Measurements from ENCODE around the gene ANKFN1.

Gene ANKFN1

GRCh38 chr17:56441308-56441707 is 288.0 kb downstream of the ANKFN1 start:
- no peak for DNase-seq (ENCODE audit: low read depth in 3 of 3)

- no peak for DNase-seq (ENCODE audit: low read depth in 3 of 3)
These were observed 292.6 kb downstream of the ANKFN1 start for GRCh38 chr17:56445692-56446411.

GRCh38 chr17:56447171-56447570 is 293.9 kb downstream of the ANKFN1 start:
- DNase-seq (ENCODE audit: low read depth in 3 of 3), result no peak

DNA sequence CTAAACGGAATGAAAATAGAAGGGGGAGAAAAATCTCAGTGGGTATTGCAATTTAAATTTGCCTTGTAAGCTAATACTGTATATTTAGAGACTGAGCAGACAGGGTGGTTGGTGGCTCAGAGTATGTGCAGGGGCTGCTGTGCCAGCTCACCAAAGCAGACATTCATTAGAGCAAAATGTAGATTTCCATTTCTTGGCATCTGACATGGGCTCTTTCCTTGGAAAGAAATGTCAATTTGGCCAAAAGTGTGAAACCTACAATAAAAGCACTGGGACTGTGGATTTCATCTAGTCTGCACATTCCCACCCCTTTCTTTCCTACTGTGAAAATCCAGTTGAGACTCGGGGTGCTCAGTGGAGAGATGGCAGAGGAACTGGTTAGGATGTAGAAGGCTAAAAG is 295.1 kb downstream of the ANKFN1 start:
- no peak for DNase-seq (ENCODE audit: low read depth in 3 of 3)

DNA sequence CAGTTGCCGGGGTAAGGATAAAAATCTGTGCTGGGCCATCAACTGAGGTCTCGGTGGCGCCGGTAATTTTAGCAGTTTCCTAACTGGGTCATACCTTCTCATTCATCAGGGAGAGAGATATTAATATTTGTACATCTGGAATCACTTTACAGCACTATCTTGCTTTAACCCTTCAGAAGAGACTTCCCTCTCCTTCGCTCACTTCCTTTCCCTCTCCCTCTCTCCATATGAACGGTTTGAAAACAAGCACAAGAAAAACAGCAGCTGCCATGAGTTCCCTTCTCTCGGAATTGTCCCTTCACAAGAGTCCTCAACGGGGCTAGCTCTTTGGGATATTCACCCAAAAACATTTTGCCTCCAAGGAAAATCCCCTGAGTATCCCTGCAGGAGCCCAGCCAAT is 295.9 kb downstream of the ANKFN1 start:
- no peak for DNase-seq (ENCODE audit: low read depth in 3 of 3)

- DNase-seq (ENCODE audit: low read depth in 3 of 3), result no peak
These were observed 298.4 kb downstream of the ANKFN1 start for GRCh38 chr17:56451629-56452028.

GRCh38 chr17:56452461-56452860 is 299.2 kb downstream of the ANKFN1 start:
- no peak for DNase-seq (ENCODE audit: low read depth in 3 of 3)

DNA sequence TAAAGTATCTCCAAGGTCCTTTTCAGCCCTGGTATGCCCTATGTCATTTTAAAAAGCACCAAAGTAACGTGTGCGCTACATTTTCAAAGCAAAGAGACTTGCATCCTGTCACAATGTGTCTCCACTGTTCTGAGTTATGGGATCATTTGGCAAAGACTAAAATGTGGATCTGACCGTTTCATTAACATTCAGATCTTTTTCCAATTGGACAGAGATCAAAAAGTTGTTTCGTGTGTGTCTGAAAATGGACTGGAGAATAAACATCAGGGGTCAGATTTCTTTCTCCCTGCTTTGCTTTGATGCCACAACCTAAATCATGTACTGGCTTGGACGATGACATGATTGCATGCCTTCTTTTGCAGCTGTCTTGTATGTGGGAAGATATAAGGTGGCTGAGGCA is 304.2 kb downstream of the ANKFN1 start:
- DNase-seq (ENCODE audit: low read depth in 3 of 3), result no peak

DNA sequence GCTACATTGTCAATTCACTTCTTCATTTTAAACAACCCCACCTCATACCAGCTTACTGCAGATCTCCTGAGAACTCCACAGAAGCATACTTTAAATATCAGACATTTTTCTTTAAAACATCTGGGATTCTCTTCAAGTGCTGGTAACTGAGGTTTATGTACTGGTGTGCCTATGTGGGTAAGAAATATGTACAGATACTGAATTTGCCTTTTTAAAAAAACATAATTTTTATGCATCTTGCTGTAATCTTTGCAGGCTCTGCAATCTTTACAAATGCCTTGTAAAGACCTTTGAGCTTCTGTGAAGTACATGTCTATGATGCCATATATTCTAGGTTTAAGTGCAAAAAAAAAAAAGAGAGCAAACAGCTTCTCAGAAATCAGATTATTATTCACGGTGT is 312.6 kb downstream of the ANKFN1 start:
- no peak for DNase-seq (ENCODE audit: low read depth in 3 of 3)

- DNase-seq (ENCODE audit: low read depth in 3 of 3), result no peak
These were observed 315.6 kb downstream of the ANKFN1 start for GRCh38 chr17:56468840-56469239.

DNA sequence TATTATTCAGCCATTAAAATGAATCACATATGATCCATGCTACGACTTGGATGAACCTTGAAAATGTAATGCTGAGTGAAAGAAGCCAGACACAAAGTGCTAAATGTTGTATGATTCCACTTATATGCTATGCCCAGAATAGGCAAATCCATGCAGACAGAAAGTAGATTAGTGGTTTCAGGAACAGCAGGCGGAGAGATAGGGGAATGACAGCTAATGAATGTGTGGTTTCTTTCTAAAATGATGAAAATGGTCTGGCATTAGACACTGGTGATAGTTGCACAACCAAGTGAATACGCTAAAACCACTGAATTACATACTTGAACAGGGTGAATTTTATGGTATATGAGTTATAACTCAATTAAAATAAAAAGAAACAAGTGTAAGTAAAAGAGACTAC is 318.4 kb downstream of the ANKFN1 start:
- DNase-seq (ENCODE audit: low read depth in 3 of 3), result no peak

DNA sequence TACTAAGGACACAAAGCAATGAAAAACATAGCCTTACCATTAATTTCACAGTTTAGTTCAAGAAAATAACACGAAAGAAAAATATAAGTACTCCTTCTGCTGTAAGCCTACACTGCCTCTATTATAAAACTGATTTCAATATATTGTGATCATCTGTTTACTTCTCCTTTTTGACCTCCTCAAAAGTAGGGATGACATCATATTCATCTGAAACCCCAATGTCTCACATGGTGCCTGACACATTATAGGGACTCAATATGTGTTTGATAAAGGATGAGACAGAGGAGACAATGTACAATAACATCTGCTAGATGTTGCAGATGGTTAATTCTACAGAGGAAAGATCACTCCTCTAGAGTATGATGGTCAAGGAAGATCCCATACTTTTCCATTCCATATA is 321.8 kb downstream of the ANKFN1 start:
- DNase-seq (ENCODE audit: low read depth in 3 of 3), result no peak

DNA sequence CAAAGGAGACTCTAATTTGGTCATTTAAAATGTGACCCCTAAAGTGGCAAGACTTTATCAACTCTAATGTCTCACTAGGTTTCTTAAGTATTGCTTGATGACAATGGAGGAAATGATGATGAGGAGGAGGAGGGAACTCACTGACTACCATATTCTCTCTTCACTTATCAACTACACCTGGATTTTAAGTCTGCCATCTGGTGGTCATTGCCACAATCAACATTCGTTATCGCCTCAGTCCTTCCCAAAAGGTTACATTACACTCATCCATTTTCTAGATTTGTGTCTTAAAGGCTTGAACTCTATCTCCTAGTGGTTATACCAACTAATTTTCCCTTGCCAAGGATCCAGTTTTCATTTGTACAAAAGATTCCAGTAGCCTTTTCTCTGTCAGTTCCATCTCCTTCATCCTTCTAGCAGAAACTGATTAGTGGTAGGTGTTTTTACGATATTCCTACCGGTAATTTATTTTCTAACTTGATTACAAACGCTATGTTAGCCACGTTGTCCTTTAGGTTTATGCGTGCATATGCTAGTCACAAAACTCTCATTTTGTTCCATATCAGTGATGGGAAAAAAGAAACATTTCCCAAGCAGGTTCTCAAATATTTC is 325.7 kb downstream of the ANKFN1 start:
- DNase-seq (ENCODE audit: low read depth in 3 of 3), result no peak

GRCh38 chr17:56480501-56480900 is 327.2 kb downstream of the ANKFN1 start:
- DNase-seq (ENCODE audit: low read depth in 3 of 3), result no peak

- DNase-seq (ENCODE audit: low read depth in 3 of 3), result no peak
These were observed 328.4 kb downstream of the ANKFN1 start for GRCh38 chr17:56481659-56482058.

- DNase-seq (ENCODE audit: low read depth in 3 of 3), result no peak
These were observed 329.0 kb downstream of the ANKFN1 start for GRCh38 chr17:56482229-56482628.

DNA sequence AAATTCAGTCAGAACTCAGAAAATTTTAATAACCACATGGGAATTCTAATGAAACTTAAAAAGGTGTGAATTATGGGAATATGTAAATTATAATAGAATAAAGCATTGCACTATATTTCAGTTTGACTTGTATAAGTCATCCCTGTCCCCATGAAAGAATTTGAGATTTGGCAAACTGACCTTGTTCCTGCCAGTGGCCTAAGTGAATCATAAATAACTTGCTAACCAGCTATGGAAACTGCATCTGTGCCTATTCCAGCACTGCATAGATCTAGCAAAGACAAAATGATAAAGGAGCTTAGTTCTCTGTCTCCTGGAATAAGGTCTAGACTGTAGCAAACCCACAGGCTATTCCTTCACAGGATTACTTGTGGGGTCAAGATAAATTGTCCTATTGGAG is 333.5 kb downstream of the ANKFN1 start:
- DNase-seq (ENCODE audit: low read depth in 3 of 3), result no peak

- DNase-seq (ENCODE audit: low read depth in 3 of 3), result no peak
These were observed 335.5 kb downstream of the ANKFN1 start for GRCh38 chr17:56488800-56489199.

DNA sequence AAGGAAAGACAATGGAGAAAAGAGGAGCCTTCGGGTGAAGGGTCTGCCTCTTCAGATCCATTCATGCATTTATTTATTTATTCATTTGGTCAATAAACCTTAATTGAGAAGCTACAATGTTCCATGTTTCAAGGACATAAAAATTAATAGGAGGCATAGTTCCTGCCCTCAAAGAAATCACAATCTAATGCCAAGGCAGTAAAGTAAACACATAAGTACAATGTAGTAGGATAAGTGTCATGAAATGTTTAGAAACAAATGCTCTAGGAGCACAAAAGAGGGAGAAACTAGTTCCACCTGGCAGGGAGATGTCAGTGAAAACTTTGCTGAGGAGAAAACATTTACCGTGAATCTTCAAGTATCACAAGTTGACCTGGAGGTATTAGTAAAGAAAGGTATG is 336.7 kb downstream of the ANKFN1 start:
- no peak for DNase-seq (ENCODE audit: low read depth in 3 of 3)

DNA sequence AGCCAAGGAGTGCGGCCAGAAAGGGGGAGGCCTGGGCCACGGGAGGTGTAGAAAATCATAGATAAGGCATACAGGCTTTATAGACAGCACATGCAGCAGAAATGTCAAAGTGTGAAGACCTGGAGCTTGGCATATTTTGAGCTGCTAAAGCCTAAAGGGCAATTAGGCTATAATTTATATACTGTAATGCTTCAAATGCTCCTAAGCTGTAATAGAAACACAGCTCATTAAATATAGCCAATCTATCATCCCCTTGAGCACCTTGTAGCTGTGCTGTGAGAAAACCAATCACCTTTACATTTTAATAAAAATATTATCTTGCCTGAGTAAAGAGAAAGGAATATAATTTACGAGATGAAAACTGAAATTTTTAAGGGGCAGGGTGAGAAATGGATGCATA is 342.3 kb downstream of the ANKFN1 start:
- no peak for DNase-seq (ENCODE audit: low read depth in 3 of 3)

DNA sequence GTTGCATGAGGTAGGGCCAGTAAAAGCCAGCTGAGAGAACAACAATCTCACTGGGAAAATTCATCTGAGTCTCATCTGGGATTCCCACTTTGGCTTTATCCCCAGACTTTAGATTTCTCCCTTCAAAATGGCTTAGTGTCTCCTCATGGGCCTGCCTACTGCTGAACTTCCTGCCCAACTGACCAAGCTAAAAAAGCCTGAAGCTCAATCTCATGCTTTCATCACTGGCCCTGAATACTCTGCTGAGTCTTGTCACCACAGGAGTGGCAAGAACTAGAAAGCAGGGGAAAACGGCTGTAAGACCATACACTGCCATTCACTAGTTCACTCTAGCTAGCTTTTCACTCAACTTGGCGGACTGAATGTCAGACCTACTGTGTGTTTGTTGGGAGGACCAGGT is 343.9 kb downstream of the ANKFN1 start:
- DNase-seq (ENCODE audit: low read depth in 3 of 3), result no peak

- no peak for DNase-seq (ENCODE audit: low read depth in 3 of 3)
These were observed 346.6 kb downstream of the ANKFN1 start for GRCh38 chr17:56499799-56500388.

GRCh38 chr17:56502120-56502654 is 348.9 kb downstream of the ANKFN1 start:
- DNase-seq (ENCODE audit: low read depth in 3 of 3), result no peak

Measured in stimulated activated CD4-positive, alpha-beta T cell treated with anti-CD3 and anti-CD28 coated beads, TNF-alpha, amount 100 ng/mL, for 4 hours (primary cell).